ENCODE results near the gene THADA. TPM values are rescaled to one million over a fixed set of nuclear protein-coding genes. Genes with fewer than 3 reads are reported as not detected.

THADA gene
- total RNA-seq, 1 donor from 2014 or later, result 33.8 TPM

GRCh38 chr2:43225093-43225787, 370.6 kb downstream of the THADA start:
- peak; percentile 30 for DNase-seq (ENCODE audit: low read depth, low spot score)
- TF ChIP-seq, protein P1, sequence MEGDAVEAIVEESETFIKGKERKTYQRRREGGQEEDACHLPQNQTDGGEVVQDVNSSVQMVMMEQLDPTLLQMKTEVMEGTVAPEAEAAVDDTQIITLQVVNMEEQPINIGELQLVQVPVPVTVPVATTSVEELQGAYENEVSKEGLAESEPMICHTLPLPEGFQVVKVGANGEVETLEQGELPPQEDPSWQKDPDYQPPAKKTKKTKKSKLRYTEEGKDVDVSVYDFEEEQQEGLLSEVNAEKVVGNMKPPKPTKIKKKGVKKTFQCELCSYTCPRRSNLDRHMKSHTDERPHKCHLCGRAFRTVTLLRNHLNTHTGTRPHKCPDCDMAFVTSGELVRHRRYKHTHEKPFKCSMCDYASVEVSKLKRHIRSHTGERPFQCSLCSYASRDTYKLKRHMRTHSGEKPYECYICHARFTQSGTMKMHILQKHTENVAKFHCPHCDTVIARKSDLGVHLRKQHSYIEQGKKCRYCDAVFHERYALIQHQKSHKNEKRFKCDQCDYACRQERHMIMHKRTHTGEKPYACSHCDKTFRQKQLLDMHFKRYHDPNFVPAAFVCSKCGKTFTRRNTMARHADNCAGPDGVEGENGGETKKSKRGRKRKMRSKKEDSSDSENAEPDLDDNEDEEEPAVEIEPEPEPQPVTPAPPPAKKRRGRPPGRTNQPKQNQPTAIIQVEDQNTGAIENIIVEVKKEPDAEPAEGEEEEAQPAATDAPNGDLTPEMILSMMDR (conservative IDR thresholded peaks at IDR 0.05), result no peak
- H3K9me3 Mint-ChIP-seq, result no peaks in the 10 kb centered on the region
- peak overlapping the region; percentile 87 for H3K27ac Mint-ChIP-seq (ENCODE audit: unreplicated experiment)
- H3K27me3 Mint-ChIP-seq (ENCODE audit: low read depth), result peaks cover 2% of the 10 kb centered on the region
- peaks cover 48% of the 10 kb centered on the region for H3K4me1 Mint-ChIP-seq
- peaks cover 5% of the 10 kb centered on the region for H3K36me3 Mint-ChIP-seq (ENCODE audit: low read depth)
- H3K4me3 Mint-ChIP-seq, result peak overlapping the region; percentile 92

- peaks cover 2% of the 10 kb centered on the region for H3K27me3 Mint-ChIP-seq (ENCODE audit: low read depth)
- peak; percentile 19 for DNase-seq (ENCODE audit: low read depth, low spot score)
- H3K9me3 Mint-ChIP-seq, result no peaks in the 10 kb centered on the region
- TF ChIP-seq, protein P1 (conservative IDR thresholded peaks at IDR 0.05), result no peak
- peaks cover 5% of the 10 kb centered on the region for H3K36me3 Mint-ChIP-seq (ENCODE audit: low read depth)
- H3K4me3 Mint-ChIP-seq, result peak overlapping the region; percentile 96
- H3K27ac Mint-ChIP-seq (ENCODE audit: unreplicated experiment), result no peak overlapping the region
- peaks cover 53% of the 10 kb centered on the region for H3K4me1 Mint-ChIP-seq
Observed at GRCh38 chr2:43224571-43225092, 371.2 kb downstream of the THADA start.

DNA sequence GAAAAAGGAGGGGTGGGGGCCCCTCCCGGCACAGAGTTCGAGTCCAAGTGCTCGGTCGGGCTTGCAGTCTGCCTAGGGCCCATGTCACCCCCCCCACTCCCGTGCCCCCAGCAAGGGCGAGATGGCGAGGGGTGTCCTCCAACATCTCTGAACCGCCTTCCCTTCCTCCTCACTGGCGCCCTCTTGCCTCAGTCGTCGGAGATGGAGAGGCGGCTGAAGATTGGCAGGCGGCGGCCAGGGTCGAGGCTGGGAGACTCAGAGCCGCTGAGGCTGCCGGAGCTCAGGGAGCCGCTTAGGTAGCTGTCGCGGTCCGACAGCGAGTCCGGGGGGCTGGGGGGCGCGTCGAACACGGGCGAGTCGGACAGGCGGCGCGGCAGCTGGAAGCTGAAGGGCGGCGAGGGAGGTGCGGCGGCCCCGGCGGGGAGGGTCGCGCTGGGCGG, 371.7 kb downstream of the THADA start:
- peak; percentile 75 for DNase-seq (ENCODE audit: low read depth, low spot score)
- peak overlapping the region; percentile 96 for H3K4me3 Mint-ChIP-seq
- TF ChIP-seq, protein P1 (conservative IDR thresholded peaks at IDR 0.05), result peak; percentile 50
- H3K27me3 Mint-ChIP-seq (ENCODE audit: low read depth), result peaks cover 2% of the 10 kb centered on the region
- peak overlapping the region; percentile 89 for H3K27ac Mint-ChIP-seq (ENCODE audit: unreplicated experiment)
- H3K36me3 Mint-ChIP-seq (ENCODE audit: low read depth), result peaks cover 5% of the 10 kb centered on the region
- no peaks in the 10 kb centered on the region for H3K9me3 Mint-ChIP-seq
- H3K4me1 Mint-ChIP-seq, result peaks cover 54% of the 10 kb centered on the region

DNA sequence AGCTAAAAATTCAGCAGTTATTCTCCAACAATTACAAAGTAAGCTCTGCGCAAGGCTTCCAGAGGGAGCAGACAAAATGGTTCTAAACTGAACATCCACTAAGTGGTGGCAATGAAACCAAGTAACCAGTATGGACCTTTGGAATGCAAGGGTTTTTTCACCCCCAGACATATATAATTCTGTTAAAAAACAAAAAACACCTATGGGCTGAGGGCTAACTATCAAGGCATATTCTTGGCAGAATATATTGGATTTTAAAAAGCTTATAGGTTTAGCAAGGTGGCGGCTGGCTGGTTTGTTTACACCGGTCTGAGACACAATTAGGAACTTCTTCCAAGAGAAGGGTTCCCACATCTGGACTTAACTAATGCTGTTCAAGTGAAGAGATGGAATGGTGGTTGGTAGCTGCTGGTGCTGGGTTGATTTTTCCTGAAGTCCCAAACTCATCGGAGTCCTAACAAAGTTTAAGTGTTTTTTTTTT, 372.3 kb downstream of the THADA start:
- DNase-seq (ENCODE audit: low read depth, low spot score), result no peak
- H3K4me1 Mint-ChIP-seq, result peaks cover 59% of the 10 kb centered on the region
- peak overlapping the region; percentile 96 for H3K4me3 Mint-ChIP-seq
- peak overlapping the region; percentile 48 for H3K27ac Mint-ChIP-seq (ENCODE audit: unreplicated experiment)
- H3K9me3 Mint-ChIP-seq, result no peaks in the 10 kb centered on the region
- TF ChIP-seq, protein P1 (conservative IDR thresholded peaks at IDR 0.05), result no peak
- H3K36me3 Mint-ChIP-seq (ENCODE audit: low read depth), result peaks cover 5% of the 10 kb centered on the region
- peaks cover 2% of the 10 kb centered on the region for H3K27me3 Mint-ChIP-seq (ENCODE audit: low read depth)

- DNase-seq (ENCODE audit: low read depth, low spot score), result no peak
- H3K4me1 Mint-ChIP-seq, result peaks cover 64% of the 10 kb centered on the region
- TF ChIP-seq, protein P1 (conservative IDR thresholded peaks at IDR 0.05), result no peak
Observed at GRCh38 chr2:43222475-43223309, 373.1 kb downstream of the THADA start.

More at GRCh38 chr2:43222475-43223309, 373.1 kb downstream of the THADA start:
- no peak overlapping the region for H3K27ac Mint-ChIP-seq (ENCODE audit: unreplicated experiment)
- H3K36me3 Mint-ChIP-seq (ENCODE audit: low read depth), result peaks cover 5% of the 10 kb centered on the region
- no peaks in the 10 kb centered on the region for H3K9me3 Mint-ChIP-seq
- H3K4me3 Mint-ChIP-seq, result peak overlapping the region; percentile 85
- H3K27me3 Mint-ChIP-seq (ENCODE audit: low read depth), result peaks cover 2% of the 10 kb centered on the region
